ENCODE data around the gene GPR68. TPM values are rescaled to one million over a fixed set of nuclear protein-coding genes. Genes with fewer than 3 reads are reported as not detected.

The GPR68 gene
- total and polyA plus RNA-seq, 2 experiments from 2014 or later: 0.19 to 0.35 TPM

DNA sequence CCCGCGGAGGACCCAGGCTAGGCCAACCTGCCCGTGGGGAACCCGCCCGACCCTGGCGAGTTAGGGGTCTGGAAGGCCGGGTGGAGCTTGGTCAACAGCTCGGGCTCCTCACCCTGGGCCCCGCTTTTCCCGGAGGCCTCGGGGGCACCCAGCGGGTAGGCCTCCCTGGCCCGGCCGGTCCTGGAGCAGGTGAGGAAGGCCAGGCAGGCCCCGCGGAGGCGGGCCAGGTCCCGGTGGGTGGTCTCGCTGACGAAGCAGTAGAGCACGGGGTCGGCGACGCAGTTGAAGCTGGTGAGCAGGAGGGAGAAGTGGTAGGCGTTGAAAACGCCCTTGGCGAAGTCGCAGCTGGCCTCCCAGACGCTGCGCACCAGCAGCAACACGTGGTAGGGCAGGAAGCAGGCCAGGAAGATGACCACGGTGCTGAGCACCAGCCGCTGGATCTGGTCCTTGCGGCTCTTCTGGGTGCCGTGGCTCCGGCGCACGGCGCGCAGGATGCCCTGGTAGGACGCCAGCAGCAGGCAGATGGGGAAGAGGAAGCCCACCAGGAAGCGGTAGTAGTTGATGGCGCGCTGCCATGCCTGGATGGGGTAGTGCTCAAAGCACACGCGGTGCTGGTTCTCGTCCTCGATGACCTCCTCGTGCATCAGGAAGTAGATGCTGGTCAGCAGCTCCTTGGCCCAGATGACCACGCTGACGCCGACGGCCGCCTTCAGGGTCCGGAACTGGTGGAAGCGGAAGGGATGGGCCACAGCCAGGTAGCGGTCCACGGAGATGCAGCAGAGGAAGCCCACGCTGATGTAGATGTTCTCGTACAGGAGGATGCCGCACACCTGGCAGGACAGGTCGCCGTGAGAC, 10.3 kb downstream of the GPR68 start:
- Mint-ChIP-seq H3K27ac (no peak overlapping the region), H3K9me3 (peaks cover 24% of the 10 kb centered on the region), H3K36me3 (ENCODE audit: low read depth) (peaks cover 23% of the 10 kb centered on the region), H3K4me3 (no peak overlapping the region), H3K4me1 (no peaks in the 10 kb centered on the region; the same call in 2 of the 3 replicates), H3K27me3 (ENCODE audit: insufficient read depth, low read depth, poor library complexity) (peaks cover 9% of the 10 kb centered on the region)
- no peak overlapping the region for H3K4me2 ChIP-seq
- no peak for TF ChIP-seq STAT1 (IDR thresholded peaks at IDR 0.05; ENCODE audit: unreplicated experiment)
- TF ChIP-seq ETS1 (IDR thresholded peaks at IDR 0.05): no peak
- no peak for TF ChIP-seq NANOG (IDR thresholded peaks at IDR 0.05; ENCODE audit: borderline replicate concordance)
- TF ChIP-seq EZH2 (IDR thresholded peaks at IDR 0.05; ENCODE audit: low read depth, unreplicated experiment): no peak
- TF ChIP-seq CREB1 (CRISPR knock-in tag; IDR thresholded peaks at IDR 0.05; ENCODE audit: low read depth): no peak
- no peak for TF ChIP-seq ZNF462 (CRISPR knock-in tag; IDR thresholded peaks at IDR 0.05)
- no peak for TF ChIP-seq REST (IDR thresholded peaks at IDR 0.05; ENCODE audit: unreplicated experiment)
- TF ChIP-seq ZNF114 (CRISPR knock-in tag; IDR thresholded peaks at IDR 0.05): no peak
- TF ChIP-seq EZH2phosphoT487 (IDR thresholded peaks at IDR 0.05; ENCODE audit: unreplicated experiment): no peak
- TF ChIP-seq JUNB (IDR thresholded peaks at IDR 0.05; ENCODE audit: unreplicated experiment): no peak
- no peak for TF ChIP-seq ZNF331 (CRISPR knock-in tag; IDR thresholded peaks at IDR 0.05; ENCODE audit: low read depth)
- no peak for TF ChIP-seq POLR2AphosphoS5 (IDR thresholded peaks at IDR 0.05; ENCODE audit: low read depth)
- no peaks in the 10 kb centered on the region for H3K79me2 ChIP-seq (replicated peaks; ENCODE audit: insufficient read depth)
- no peaks in the 10 kb centered on the region for H3F3A ChIP-seq (replicated peaks; ENCODE audit: low read depth)
- H3K36me3 ChIP-seq (ENCODE audit: insufficient read depth): no peaks in the 10 kb centered on the region
- ATAC-seq (no peak), DNase-seq (ENCODE audit: low spot score) (no peak)
- H4K20me1 ChIP-seq (replicated peaks; ENCODE audit: insufficient read depth): no peaks in the 10 kb centered on the region
- H3K27ac ChIP-seq (ENCODE audit: low read depth): no peak overlapping the region
- H3K4me1 ChIP-seq (ENCODE audit: insufficient read depth): no peaks in the 10 kb centered on the region
- no peak overlapping the region for H3K4me3 ChIP-seq
- no peak overlapping the region for H2AFZ ChIP-seq
- peaks cover 5% of the 10 kb centered on the region; the same call in 1 of the 2 replicates for H3K9me2 ChIP-seq (ENCODE audit: insufficient read depth)
- H3K27me3 ChIP-seq (ENCODE audit: insufficient read depth): no peaks in the 10 kb centered on the region

Data from GM23338 (cell line).